ENCODE data around the gene CERS6. TPM values are rescaled to one million over a fixed set of nuclear protein-coding genes. Genes with fewer than 3 reads are reported as not detected.

CERS6 gene
- total and polyA plus RNA-seq, 2 experiments from 2014 or later: 7.4 to 35.0 TPM

DNA sequence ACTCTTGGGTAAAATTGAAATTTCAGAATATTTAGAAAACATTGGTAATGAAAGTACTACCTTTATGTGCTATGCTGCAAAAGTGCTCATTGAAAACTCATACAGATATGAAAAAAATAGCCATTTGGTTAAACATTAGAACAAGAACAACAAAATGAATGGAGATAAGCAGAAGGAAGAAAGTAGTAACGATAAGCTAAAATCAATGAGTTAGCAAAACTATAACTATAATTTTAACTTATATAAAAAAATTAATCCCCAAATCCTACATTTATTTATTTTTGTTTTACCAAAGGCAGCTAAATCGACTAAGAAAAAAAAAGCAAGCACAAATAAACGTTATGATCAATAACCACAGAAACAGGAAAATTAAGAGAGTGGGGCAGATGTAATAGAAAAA is 99.2 kb downstream of the CERS6 start:
- peaks cover 12% of the 10 kb centered on the region for H3K36me3 Mint-ChIP-seq (ENCODE audit: low read depth)
- H3K9me2 ChIP-seq (ENCODE audit: insufficient read depth): no peaks in the 10 kb centered on the region
- H2AFZ ChIP-seq: no peak overlapping the region
- ATAC-seq (no peak), DNase-seq (ENCODE audit: low spot score) (no peak)
- no peaks in the 10 kb centered on the region for H3F3A ChIP-seq (replicated peaks; ENCODE audit: low read depth)
- H3K27me3 Mint-ChIP-seq (ENCODE audit: insufficient read depth, low read depth, poor library complexity): peaks cover 4% of the 10 kb centered on the region
- no peaks in the 10 kb centered on the region for H3K36me3 ChIP-seq (ENCODE audit: insufficient read depth)
- TF ChIP-seq STAT1 (IDR thresholded peaks at IDR 0.05; ENCODE audit: unreplicated experiment): no peak
- TF ChIP-seq POLR2AphosphoS5 (IDR thresholded peaks at IDR 0.05; ENCODE audit: low read depth): no peak
- TF ChIP-seq CREB1 (CRISPR knock-in tag; IDR thresholded peaks at IDR 0.05; ENCODE audit: low read depth): no peak
- no peak for TF ChIP-seq JUNB (IDR thresholded peaks at IDR 0.05; ENCODE audit: unreplicated experiment)
- TF ChIP-seq NANOG (IDR thresholded peaks at IDR 0.05; ENCODE audit: borderline replicate concordance): no peak
- TF ChIP-seq EZH2phosphoT487 (IDR thresholded peaks at IDR 0.05; ENCODE audit: unreplicated experiment): no peak
- no peak overlapping the region for H3K4me2 ChIP-seq
- H3K27ac ChIP-seq (ENCODE audit: low read depth): no peak overlapping the region
- no peak overlapping the region for H3K4me3 ChIP-seq
- H3K27ac Mint-ChIP-seq: no peak overlapping the region
- peaks cover 33% of the 10 kb centered on the region for H3K4me1 ChIP-seq (ENCODE audit: insufficient read depth)
- no peak overlapping the region for H3K4me3 Mint-ChIP-seq
- H3K4me1 Mint-ChIP-seq: peaks cover 35% of the 10 kb centered on the region
- H4K20me1 ChIP-seq (replicated peaks; ENCODE audit: insufficient read depth): no peaks in the 10 kb centered on the region
- 0 out of 2 replicates have a peak, but pooled peaks cover 4% of the 10 kb centered on the region for H3K79me2 ChIP-seq (replicated peaks; ENCODE audit: insufficient read depth)
- H3K9me3 Mint-ChIP-seq: no peaks in the 10 kb centered on the region
- H3K27me3 ChIP-seq (ENCODE audit: insufficient read depth): no peaks in the 10 kb centered on the region

DNA sequence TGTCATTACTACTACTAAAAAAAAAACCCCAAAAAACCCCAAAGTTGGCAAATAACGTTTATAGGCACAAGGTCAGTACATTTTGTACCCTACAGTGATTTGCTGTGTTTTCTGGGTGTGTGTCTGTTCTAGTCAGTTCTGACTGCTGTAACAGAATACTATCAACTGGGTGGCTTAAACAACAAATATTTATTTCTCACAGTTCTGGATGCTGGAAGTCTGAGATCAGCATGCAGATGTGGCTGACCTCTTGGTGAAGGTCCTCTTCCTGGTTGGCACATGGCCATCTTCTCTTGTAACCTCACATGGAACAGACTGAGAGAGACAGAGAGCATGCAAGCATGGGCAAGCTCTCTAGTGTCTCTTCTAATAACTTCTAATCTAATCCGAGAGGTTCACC is 103.1 kb downstream of the CERS6 start:
- H4K20me1 ChIP-seq (replicated peaks; ENCODE audit: insufficient read depth): no peaks in the 10 kb centered on the region
- Mint-ChIP-seq H3K4me1 (peaks cover 12% of the 10 kb centered on the region), H3K27ac (no peak overlapping the region), H3K9me3 (no peaks in the 10 kb centered on the region), H3K4me3 (no peak overlapping the region), H3K27me3 (ENCODE audit: insufficient read depth, low read depth, poor library complexity) (peaks cover 2% of the 10 kb centered on the region), H3K36me3 (ENCODE audit: low read depth) (peaks cover 25% of the 10 kb centered on the region)
- peaks cover 6% of the 10 kb centered on the region for H3K4me1 ChIP-seq (ENCODE audit: insufficient read depth)
- H3F3A ChIP-seq (replicated peaks; ENCODE audit: low read depth): no peaks in the 10 kb centered on the region
- H3K79me2 ChIP-seq (replicated peaks; ENCODE audit: insufficient read depth): no peaks in the 10 kb centered on the region
- H3K36me3 ChIP-seq (ENCODE audit: insufficient read depth): no peaks in the 10 kb centered on the region
- H3K27me3 ChIP-seq (ENCODE audit: insufficient read depth): no peaks in the 10 kb centered on the region
- H3K27ac ChIP-seq (ENCODE audit: low read depth): no peak overlapping the region
- no peak overlapping the region for H3K4me2 ChIP-seq
- DNase-seq (ENCODE audit: low spot score): no peak
- ATAC-seq: no peak
- H3K4me3 ChIP-seq: no peak overlapping the region
- H3K9me2 ChIP-seq (ENCODE audit: insufficient read depth): no peaks in the 10 kb centered on the region
- H2AFZ ChIP-seq: no peak overlapping the region
- no peak for TF ChIP-seq STAT1 (IDR thresholded peaks at IDR 0.05; ENCODE audit: unreplicated experiment)
- TF ChIP-seq JUNB (IDR thresholded peaks at IDR 0.05; ENCODE audit: unreplicated experiment): no peak
- TF ChIP-seq EZH2phosphoT487 (IDR thresholded peaks at IDR 0.05; ENCODE audit: unreplicated experiment): no peak
- no peak for TF ChIP-seq EZH2 (IDR thresholded peaks at IDR 0.05; ENCODE audit: low read depth, unreplicated experiment)
- TF ChIP-seq ZNF114 (CRISPR knock-in tag; IDR thresholded peaks at IDR 0.05): no peak
- TF ChIP-seq ZNF331 (CRISPR knock-in tag; IDR thresholded peaks at IDR 0.05; ENCODE audit: low read depth): no peak
- TF ChIP-seq, protein P1, sequence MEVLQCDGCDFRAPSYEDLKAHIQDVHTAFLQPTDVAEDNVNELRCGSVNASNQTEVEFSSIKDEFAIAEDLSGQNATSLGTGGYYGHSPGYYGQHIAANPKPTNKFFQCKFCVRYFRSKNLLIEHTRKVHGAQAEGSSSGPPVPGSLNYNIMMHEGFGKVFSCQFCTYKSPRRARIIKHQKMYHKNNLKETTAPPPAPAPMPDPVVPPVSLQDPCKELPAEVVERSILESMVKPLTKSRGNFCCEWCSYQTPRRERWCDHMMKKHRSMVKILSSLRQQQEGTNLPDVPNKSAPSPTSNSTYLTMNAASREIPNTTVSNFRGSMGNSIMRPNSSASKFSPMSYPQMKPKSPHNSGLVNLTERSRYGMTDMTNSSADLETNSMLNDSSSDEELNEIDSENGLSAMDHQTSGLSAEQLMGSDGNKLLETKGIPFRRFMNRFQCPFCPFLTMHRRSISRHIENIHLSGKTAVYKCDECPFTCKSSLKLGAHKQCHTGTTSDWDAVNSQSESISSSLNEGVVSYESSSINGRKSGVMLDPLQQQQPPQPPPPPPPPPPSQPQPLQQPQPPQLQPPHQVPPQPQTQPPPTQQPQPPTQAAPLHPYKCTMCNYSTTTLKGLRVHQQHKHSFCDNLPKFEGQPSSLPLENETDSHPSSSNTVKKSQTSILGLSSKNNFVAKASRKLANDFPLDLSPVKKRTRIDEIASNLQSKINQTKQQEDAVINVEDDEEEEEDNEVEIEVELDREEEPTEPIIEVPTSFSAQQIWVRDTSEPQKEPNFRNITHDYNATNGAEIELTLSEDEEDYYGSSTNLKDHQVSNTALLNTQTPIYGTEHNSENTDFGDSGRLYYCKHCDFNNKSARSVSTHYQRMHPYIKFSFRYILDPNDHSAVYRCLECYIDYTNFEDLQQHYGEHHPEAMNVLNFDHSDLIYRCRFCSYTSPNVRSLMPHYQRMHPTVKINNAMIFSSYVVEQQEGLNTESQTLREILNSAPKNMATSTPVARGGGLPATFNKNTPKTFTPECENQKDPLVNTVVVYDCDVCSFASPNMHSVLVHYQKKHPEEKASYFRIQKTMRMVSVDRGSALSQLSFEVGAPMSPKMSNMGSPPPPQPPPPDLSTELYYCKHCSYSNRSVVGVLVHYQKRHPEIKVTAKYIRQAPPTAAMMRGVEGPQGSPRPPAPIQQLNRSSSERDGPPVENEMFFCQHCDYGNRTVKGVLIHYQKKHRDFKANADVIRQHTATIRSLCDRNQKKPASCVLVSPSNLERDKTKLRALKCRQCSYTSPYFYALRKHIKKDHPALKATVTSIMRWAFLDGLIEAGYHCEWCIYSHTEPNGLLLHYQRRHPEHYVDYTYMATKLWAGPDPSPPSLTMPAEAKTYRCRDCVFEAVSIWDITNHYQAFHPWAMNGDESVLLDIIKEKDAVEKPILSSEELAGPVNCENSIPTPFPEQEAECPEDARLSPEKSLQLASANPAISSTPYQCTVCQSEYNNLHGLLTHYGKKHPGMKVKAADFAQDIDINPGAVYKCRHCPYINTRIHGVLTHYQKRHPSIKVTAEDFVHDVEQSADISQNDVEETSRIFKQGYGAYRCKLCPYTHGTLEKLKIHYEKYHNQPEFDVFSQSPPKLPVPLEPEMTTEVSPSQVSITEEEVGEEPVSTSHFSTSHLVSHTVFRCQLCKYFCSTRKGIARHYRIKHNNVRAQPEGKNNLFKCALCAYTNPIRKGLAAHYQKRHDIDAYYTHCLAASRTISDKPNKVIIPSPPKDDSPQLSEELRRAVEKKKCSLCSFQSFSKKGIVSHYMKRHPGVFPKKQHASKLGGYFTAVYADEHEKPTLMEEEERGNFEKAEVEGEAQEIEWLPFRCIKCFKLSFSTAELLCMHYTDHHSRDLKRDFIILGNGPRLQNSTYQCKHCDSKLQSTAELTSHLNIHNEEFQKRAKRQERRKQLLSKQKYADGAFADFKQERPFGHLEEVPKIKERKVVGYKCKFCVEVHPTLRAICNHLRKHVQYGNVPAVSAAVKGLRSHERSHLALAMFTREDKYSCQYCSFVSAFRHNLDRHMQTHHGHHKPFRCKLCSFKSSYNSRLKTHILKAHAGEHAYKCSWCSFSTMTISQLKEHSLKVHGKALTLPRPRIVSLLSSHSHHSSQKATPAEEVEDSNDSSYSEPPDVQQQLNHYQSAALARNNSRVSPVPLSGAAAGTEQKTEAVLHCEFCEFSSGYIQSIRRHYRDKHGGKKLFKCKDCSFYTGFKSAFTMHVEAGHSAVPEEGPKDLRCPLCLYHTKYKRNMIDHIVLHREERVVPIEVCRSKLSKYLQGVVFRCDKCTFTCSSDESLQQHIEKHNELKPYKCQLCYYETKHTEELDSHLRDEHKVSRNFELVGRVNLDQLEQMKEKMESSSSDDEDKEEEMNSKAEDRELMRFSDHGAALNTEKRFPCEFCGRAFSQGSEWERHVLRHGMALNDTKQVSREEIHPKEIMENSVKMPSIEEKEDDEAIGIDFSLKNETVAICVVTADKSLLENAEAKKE (CRISPR knock-in tag; IDR thresholded peaks at IDR 0.05): no peak
- TF ChIP-seq NANOG (IDR thresholded peaks at IDR 0.05; ENCODE audit: borderline replicate concordance): no peak
- TF ChIP-seq, protein P2, sequence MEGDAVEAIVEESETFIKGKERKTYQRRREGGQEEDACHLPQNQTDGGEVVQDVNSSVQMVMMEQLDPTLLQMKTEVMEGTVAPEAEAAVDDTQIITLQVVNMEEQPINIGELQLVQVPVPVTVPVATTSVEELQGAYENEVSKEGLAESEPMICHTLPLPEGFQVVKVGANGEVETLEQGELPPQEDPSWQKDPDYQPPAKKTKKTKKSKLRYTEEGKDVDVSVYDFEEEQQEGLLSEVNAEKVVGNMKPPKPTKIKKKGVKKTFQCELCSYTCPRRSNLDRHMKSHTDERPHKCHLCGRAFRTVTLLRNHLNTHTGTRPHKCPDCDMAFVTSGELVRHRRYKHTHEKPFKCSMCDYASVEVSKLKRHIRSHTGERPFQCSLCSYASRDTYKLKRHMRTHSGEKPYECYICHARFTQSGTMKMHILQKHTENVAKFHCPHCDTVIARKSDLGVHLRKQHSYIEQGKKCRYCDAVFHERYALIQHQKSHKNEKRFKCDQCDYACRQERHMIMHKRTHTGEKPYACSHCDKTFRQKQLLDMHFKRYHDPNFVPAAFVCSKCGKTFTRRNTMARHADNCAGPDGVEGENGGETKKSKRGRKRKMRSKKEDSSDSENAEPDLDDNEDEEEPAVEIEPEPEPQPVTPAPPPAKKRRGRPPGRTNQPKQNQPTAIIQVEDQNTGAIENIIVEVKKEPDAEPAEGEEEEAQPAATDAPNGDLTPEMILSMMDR (conservative IDR thresholded peaks at IDR 0.05; ENCODE audit: low read depth in 2 of 2): no peak
